ENCODE results near the gene LYST.

DNA sequence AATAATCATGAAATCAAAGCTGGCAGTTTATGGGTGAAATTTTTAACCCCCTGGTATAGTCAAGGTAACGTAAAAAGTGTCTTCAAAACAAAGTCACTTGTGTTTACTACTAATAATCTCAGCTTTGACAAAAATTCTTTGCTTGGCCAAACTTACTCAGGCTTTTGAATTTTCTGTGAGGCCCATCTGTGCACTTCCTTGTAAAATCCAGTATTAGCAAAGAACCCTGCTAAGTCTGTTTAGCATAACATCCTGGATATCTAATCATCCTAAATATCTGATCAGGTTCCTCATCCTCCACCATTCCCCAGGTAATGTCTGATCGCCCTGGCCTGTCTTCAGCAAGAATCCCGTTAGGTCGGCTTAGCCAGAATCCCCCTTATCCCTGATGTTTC lies 3.0 kb downstream of the LYST start:
- TF ChIP-seq, protein P1, sequence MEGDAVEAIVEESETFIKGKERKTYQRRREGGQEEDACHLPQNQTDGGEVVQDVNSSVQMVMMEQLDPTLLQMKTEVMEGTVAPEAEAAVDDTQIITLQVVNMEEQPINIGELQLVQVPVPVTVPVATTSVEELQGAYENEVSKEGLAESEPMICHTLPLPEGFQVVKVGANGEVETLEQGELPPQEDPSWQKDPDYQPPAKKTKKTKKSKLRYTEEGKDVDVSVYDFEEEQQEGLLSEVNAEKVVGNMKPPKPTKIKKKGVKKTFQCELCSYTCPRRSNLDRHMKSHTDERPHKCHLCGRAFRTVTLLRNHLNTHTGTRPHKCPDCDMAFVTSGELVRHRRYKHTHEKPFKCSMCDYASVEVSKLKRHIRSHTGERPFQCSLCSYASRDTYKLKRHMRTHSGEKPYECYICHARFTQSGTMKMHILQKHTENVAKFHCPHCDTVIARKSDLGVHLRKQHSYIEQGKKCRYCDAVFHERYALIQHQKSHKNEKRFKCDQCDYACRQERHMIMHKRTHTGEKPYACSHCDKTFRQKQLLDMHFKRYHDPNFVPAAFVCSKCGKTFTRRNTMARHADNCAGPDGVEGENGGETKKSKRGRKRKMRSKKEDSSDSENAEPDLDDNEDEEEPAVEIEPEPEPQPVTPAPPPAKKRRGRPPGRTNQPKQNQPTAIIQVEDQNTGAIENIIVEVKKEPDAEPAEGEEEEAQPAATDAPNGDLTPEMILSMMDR (IDR thresholded peaks at IDR 0.05; ENCODE audit: insufficient read depth, low read length, poor library complexity, severe bottlenecking) = no peak
- TF ChIP-seq EZH2phosphoT487 (conservative IDR thresholded peaks at IDR 0.05; ENCODE audit: low read length) = no peak
